Measurements from ENCODE around the gene CELF2. TPM values are rescaled to one million over a fixed set of nuclear protein-coding genes. Genes with fewer than 3 reads are reported as not detected.

Gene CELF2
- total and polyA plus RNA-seq, 2 donors from 2014 or later, result 1.7 to 39.2 TPM

GRCh38 chr10:11167233-11167966 lies 149.7 kb downstream of the CELF2 start:
- TF ChIP-seq CTCF (IDR thresholded peaks at IDR 0.05; ENCODE audit: borderline replicate concordance, extremely low read depth, insufficient read depth), result no peak
- DNase-seq, result no peak
- H3K4me1 ChIP-seq (ENCODE audit: control insufficient read depth in 2 of 3, insufficient read depth in 2 of 3, low read depth in 1 of 3, low read length in 3 of 3), result peaks cover 0 to 7% (median 4%) of the 10 kb centered on the region in 3 donors
- H3K27ac ChIP-seq (ENCODE audit: low read depth in 2 of 2, low read length in 2 of 2), result no peak overlapping the region
- FAIRE-seq, result no peak
- H3K9ac ChIP-seq (ENCODE audit: low read length in 3 of 3), result no peak overlapping the region
- peaks cover 3% of the 10 kb centered on the region for H3K27me3 ChIP-seq (ENCODE audit: control insufficient read depth, insufficient read depth, low read length)
- H3K4me3 ChIP-seq (ENCODE audit: low read length in 3 of 3), result peak overlapping the region in 1 of 3 donors; percentile 8
- H3K36me3 ChIP-seq (ENCODE audit: control insufficient read depth in 2 of 3, insufficient read depth in 3 of 3, low read length in 3 of 3), result no peaks in the 10 kb centered on the region
- intact Hi-C loops (cut with DNase I), result no loop called here
- no peaks in the 10 kb centered on the region for H3K9me3 ChIP-seq (ENCODE audit: control insufficient read depth in 2 of 3, insufficient read depth in 1 of 3, low read length in 3 of 3)

GRCh38 chr10:11168423-11169090 lies 150.9 kb downstream of the CELF2 start:
- no peaks in the 10 kb centered on the region for H3K36me3 ChIP-seq (ENCODE audit: control insufficient read depth in 2 of 3, insufficient read depth in 3 of 3, low read length in 3 of 3)
- no peak for DNase-seq
- no peak for FAIRE-seq
- H3K4me3 ChIP-seq (ENCODE audit: low read length in 3 of 3), result no peak overlapping the region
- TF ChIP-seq CTCF (IDR thresholded peaks at IDR 0.05; ENCODE audit: borderline replicate concordance, extremely low read depth, insufficient read depth), result no peak
- H3K27ac ChIP-seq (ENCODE audit: low read depth in 2 of 2, low read length in 2 of 2), result no peak overlapping the region
- no peaks in the 10 kb centered on the region for H3K9me3 ChIP-seq (ENCODE audit: control insufficient read depth in 2 of 3, insufficient read depth in 1 of 3, low read length in 3 of 3)
- peaks cover 3% of the 10 kb centered on the region for H3K27me3 ChIP-seq (ENCODE audit: control insufficient read depth, insufficient read depth, low read length)
- H3K9ac ChIP-seq (ENCODE audit: low read length in 3 of 3), result no peak overlapping the region
- peaks cover 0 to 7% (median 4%) of the 10 kb centered on the region in 3 donors for H3K4me1 ChIP-seq (ENCODE audit: control insufficient read depth in 2 of 3, insufficient read depth in 2 of 3, low read depth in 1 of 3, low read length in 3 of 3)
- intact Hi-C loops (cut with DNase I), result no loop called here

GRCh38 chr10:11169976-11170375 lies 152.3 kb downstream of the CELF2 start:
- H3K27ac ChIP-seq (ENCODE audit: low read depth in 2 of 2, low read length in 2 of 2), result no peak overlapping the region
- FAIRE-seq (no peak), DNase-seq (no peak)
- TF ChIP-seq CTCF (IDR thresholded peaks at IDR 0.05; ENCODE audit: borderline replicate concordance, extremely low read depth, insufficient read depth), result no peak
- no peaks in the 10 kb centered on the region for H3K9me3 ChIP-seq (ENCODE audit: control insufficient read depth in 2 of 3, insufficient read depth in 1 of 3, low read length in 3 of 3)
- H3K27me3 ChIP-seq (ENCODE audit: control insufficient read depth, insufficient read depth, low read length), result peaks cover 3% of the 10 kb centered on the region
- no peak overlapping the region for H3K4me3 ChIP-seq (ENCODE audit: low read length in 3 of 3)
- H3K4me1 ChIP-seq (ENCODE audit: control insufficient read depth in 2 of 3, insufficient read depth in 2 of 3, low read depth in 1 of 3, low read length in 3 of 3), result peaks cover 0 to 7% (median 4%) of the 10 kb centered on the region in 3 donors
- no peaks in the 10 kb centered on the region for H3K36me3 ChIP-seq (ENCODE audit: control insufficient read depth in 2 of 3, insufficient read depth in 3 of 3, low read length in 3 of 3)
- intact Hi-C loops (cut with DNase I), result no loop called here
- H3K9ac ChIP-seq (ENCODE audit: low read length in 3 of 3), result no peak overlapping the region

Measured in kidney (tissue), 14 donors.